Panc1 (cell line): ENCODE results near the gene FAM98B. TPM values are rescaled to one million over a fixed set of nuclear protein-coding genes. Genes with fewer than 3 reads are reported as not detected.

Source experiments
- ATAC-seq: fragments of 200-7000 bp; cut with Tn5 transposase; 2 replicates; pipeline ENCODE4 v1.9.1; 2020; ENCODE audit warnings: mild to moderate bottlenecking, moderate library complexity
- BruUV-seq: library from RNA; stranded (reverse); fragments of 400-500 nt; replicated peaks from 2 replicates; lab custom pipeline; 2021; lab: Mats Ljungman, UMichigan
- CTCF ChIA-PET: fragments of 300-600 bp; sonication (Branson Sonifier 250); formaldehyde crosslinking; loops from one replicate; lab custom pipeline; 2022; ENCODE audit warnings: antibody characterized with exemption; lab: Charles Lee
- POLR2A ChIA-PET: fragments of 300-600 bp; sonication (Branson Sonifier 250); formaldehyde crosslinking; loops from one replicate; lab custom pipeline; 2022; ENCODE audit warnings: antibody characterized with exemption; lab: Charles Lee
- DNase-seq: peaks from one replicate; pipeline ENCODE4 v3.0.0-alpha.2; 2010; ENCODE audit warnings: low read depth, low spot score
- H3K27ac ChIP-seq: 2 replicates; pipeline ENCODE4 v1.5.1; 2011; ENCODE audit warnings: mild to moderate bottlenecking, low read length, inconsistent platforms
- H3K27me3 ChIP-seq: fragments of 200-500 bp; sonication (Bioruptor generic); 2 replicates; pipeline ENCODE4 v1.6.0; 2014; ENCODE audit warnings: low read length, inconsistent platforms; ENCODE audit not compliant: control insufficient read depth, insufficient read depth
- H3K36me3 ChIP-seq: fragments of 200-500 bp; sonication (Bioruptor generic); 2 replicates; pipeline ENCODE4 v1.5.1; 2014; ENCODE audit warnings: inconsistent platforms, mild to moderate bottlenecking, low read length, moderate library complexity; ENCODE audit not compliant: control insufficient read depth, insufficient read depth
- H3K4me1 ChIP-seq: 2 replicates; pipeline ENCODE4 v1.5.1; 2011; ENCODE audit warnings: inconsistent platforms, mild to moderate bottlenecking, low read length, moderate library complexity; ENCODE audit not compliant: control insufficient read depth, insufficient read depth
- H3K4me3 ChIP-seq, 2 experiments: 2 replicates each; pipeline ENCODE4 v1.5.1; 2011 to 2012; ENCODE audit warnings: low read depth in 2 of 2, low read length in 2 of 2, mild to moderate bottlenecking in 2 of 2, inconsistent platforms in 1 of 2, moderate library complexity in 1 of 2
- H3K9me3 ChIP-seq: fragments of 200-500 bp; sonication (Bioruptor generic); 2 replicates; pipeline ENCODE4 v1.5.1; 2014; ENCODE audit warnings: low read depth, mild to moderate bottlenecking, inconsistent platforms, low read length, moderate library complexity; ENCODE audit not compliant: control insufficient read depth, insufficient read depth
- POLR2AphosphoS5 ChIP-seq: IDR thresholded peaks from 2 replicates; pipeline ENCODE4 v1.6.1; 2012; ENCODE audit warnings: mild to moderate bottlenecking, low read depth, low read length, moderate library complexity
- SIN3A ChIP-seq: IDR thresholded peaks from 2 replicates; pipeline ENCODE4 v1.6.1; 2012; ENCODE audit warnings: low read depth, mild to moderate bottlenecking, low read length, moderate library complexity, borderline replicate concordance; ENCODE audit not compliant: insufficient read depth
- TCF7L2 ChIP-seq: IDR thresholded peaks from 2 replicates; pipeline ENCODE4 v1.6.1; 2011; ENCODE audit warnings: mild to moderate bottlenecking, low read depth, low read length, inconsistent platforms
- in situ Hi-C: cut with HindIII; loops from 2 replicates; pipeline ENCODE4 v1.10.0; 2016; ENCODE audit warnings: low sequenced_read_pairs, low pct_unique_long_range_greater_than_20kb
- intact Hi-C: fragments of 100-400 bp; cut with micrococcal nuclease; formaldehyde crosslinking; loops from one replicate; pipeline ENCODE4 v1.10.0; 2022; ENCODE audit not compliant: unreplicated experiment
- total RNA-seq: library from RNA; stranded (reverse); gene quantifications from one replicate; pipeline ENCODE4 v1.2.1, GENCODE V29; 2021; ENCODE audit not compliant: unreplicated experiment
- TF ChIP-seq, protein P1 (sequence below): fragments of 450-650 bp; IDR thresholded peaks from 2 replicates; pipeline ENCODE4 v1.5.1; 2017; ENCODE audit warnings: mild to moderate bottlenecking
- TF ChIP-seq, protein P2 (sequence below), 2 experiments: IDR thresholded peaks; 2 replicates each; pipeline ENCODE4 v1.6.1; 2011 to 2012; ENCODE audit warnings: low read depth in 2 of 2, control low read depth in 1 of 2, low read length in 1 of 2, mild to moderate bottlenecking in 1 of 2, moderate library complexity in 1 of 2; ENCODE audit not compliant: insufficient read depth in 1 of 2

The FAM98B gene
- total RNA-seq, 1 experiment from 2014 or later: 32.5 TPM

DNA sequence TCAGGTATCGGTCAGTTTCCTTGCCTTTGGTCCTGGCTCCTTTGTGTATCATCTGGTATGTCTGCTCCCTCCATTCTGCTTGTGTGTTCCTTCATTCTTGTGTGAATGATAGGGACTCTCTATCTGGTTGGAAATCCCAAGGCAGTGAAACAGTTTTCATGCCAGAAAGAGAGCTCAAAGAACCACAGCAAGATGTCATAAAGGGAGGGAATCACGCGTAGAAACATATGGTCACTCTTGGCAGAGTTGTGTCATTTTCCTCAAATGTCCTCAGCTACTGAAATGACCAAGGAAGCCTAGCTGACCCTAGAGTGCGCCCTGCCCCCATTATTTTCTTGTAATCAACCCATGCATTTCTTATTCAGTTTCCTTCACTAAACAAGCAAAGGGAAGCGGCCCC lies 62.7 kb downstream of the FAM98B start:
- DNase-seq (no peak), ATAC-seq (no peak)
- TF ChIP-seq, protein P1, sequence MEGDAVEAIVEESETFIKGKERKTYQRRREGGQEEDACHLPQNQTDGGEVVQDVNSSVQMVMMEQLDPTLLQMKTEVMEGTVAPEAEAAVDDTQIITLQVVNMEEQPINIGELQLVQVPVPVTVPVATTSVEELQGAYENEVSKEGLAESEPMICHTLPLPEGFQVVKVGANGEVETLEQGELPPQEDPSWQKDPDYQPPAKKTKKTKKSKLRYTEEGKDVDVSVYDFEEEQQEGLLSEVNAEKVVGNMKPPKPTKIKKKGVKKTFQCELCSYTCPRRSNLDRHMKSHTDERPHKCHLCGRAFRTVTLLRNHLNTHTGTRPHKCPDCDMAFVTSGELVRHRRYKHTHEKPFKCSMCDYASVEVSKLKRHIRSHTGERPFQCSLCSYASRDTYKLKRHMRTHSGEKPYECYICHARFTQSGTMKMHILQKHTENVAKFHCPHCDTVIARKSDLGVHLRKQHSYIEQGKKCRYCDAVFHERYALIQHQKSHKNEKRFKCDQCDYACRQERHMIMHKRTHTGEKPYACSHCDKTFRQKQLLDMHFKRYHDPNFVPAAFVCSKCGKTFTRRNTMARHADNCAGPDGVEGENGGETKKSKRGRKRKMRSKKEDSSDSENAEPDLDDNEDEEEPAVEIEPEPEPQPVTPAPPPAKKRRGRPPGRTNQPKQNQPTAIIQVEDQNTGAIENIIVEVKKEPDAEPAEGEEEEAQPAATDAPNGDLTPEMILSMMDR: no peak
- TF ChIP-seq TCF7L2 (no peak), POLR2AphosphoS5 (no peak), SIN3A (no peak)
- TF ChIP-seq, protein P2, sequence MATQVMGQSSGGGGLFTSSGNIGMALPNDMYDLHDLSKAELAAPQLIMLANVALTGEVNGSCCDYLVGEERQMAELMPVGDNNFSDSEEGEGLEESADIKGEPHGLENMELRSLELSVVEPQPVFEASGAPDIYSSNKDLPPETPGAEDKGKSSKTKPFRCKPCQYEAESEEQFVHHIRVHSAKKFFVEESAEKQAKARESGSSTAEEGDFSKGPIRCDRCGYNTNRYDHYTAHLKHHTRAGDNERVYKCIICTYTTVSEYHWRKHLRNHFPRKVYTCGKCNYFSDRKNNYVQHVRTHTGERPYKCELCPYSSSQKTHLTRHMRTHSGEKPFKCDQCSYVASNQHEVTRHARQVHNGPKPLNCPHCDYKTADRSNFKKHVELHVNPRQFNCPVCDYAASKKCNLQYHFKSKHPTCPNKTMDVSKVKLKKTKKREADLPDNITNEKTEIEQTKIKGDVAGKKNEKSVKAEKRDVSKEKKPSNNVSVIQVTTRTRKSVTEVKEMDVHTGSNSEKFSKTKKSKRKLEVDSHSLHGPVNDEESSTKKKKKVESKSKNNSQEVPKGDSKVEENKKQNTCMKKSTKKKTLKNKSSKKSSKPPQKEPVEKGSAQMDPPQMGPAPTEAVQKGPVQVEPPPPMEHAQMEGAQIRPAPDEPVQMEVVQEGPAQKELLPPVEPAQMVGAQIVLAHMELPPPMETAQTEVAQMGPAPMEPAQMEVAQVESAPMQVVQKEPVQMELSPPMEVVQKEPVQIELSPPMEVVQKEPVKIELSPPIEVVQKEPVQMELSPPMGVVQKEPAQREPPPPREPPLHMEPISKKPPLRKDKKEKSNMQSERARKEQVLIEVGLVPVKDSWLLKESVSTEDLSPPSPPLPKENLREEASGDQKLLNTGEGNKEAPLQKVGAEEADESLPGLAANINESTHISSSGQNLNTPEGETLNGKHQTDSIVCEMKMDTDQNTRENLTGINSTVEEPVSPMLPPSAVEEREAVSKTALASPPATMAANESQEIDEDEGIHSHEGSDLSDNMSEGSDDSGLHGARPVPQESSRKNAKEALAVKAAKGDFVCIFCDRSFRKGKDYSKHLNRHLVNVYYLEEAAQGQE (IDR thresholded peaks at IDR 0.05; ENCODE audit: insufficient read depth in 1 of 2, low read depth in 2 of 2, low read length in 1 of 2): no peak
- H3K36me3 ChIP-seq: no peaks in the 10 kb centered on the region
- no peaks in the 10 kb centered on the region for H3K4me1 ChIP-seq
- H3K27ac ChIP-seq: no peak overlapping the region
- H3K9me3 ChIP-seq: no peaks in the 10 kb centered on the region
- ChIA-PET POLR2A (interaction anchor here (0.5 kb wide), 1 partner anchor 1415 kb away, joined by 4 read pairs; no protein-coding TSS in a partner anchor), CTCF (interaction anchor here (0.9 to 1.4 kb wide), 2 partner anchors 47 to 76 kb away, joined by 4 read pairs; no protein-coding TSS in a partner anchor)
- in situ Hi-C loops: no loop called here
- peaks cover 10% of the 10 kb centered on the region for H3K27me3 ChIP-seq
- no TSS peak for BruUV-seq
- H3K4me3 ChIP-seq: no peak overlapping the region
- intact Hi-C loops: no loop called here

DNA sequence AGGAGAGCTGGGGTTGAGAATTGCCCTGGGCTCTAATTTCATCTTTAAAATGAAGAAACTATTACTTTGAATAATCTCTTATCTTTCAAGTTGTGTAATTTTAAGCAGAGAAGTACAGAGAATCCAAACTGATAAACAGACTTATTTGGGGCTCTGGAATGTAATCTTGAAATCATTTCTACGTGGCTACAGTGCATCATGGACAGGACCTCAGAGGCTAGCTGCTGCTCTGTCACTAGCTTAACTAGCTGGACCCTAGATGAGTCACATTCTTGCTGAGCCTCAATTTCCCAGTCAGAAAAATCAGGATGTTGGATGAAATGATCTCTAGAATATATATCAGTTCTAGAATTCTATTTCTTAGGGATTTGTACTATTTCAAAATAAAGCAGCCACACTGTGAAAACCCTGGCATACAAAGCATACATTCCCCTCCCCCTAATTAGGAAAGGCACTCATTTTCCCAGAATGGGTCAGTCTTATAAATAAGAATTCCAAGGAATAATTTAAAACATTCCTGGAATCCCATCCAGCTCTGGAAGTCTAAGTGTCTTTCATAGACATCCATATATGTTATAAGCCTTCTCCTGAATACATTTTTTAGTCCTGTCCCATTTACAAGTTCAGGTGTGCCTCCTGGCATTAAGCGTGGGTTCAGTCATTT lies 63.5 kb downstream of the FAM98B start:
- ChIA-PET POLR2A (no interaction called here), CTCF (interaction anchor here (0.9 kb wide), 1 partner anchor 77 kb away, joined by 4 read pairs; no protein-coding TSS in a partner anchor)
- Histone ChIP-seq H3K27ac (no peak overlapping the region), H3K4me1 (no peaks in the 10 kb centered on the region), H3K9me3 (no peaks in the 10 kb centered on the region), H3K4me3 (no peak overlapping the region), H3K27me3 (peaks cover 10% of the 10 kb centered on the region), H3K36me3 (no peaks in the 10 kb centered on the region)
- TF ChIP-seq SIN3A: no peak
- TF ChIP-seq, protein P2 (IDR thresholded peaks at IDR 0.05; ENCODE audit: insufficient read depth in 1 of 2, low read depth in 2 of 2, low read length in 1 of 2): no peak
- TF ChIP-seq, protein P1: no peak
- no peak for TF ChIP-seq TCF7L2
- no peak for TF ChIP-seq POLR2AphosphoS5
- in situ Hi-C loops: no loop called here
- DNase-seq (no peak), ATAC-seq (no peak)
- BruUV-seq: no TSS peak
- intact Hi-C loops: no loop called here
